ENCODE measurements around the gene KASH5.

The KASH5 gene

GRCh38 chr19:49451430-49452181, 63.6 kb downstream of the KASH5 start, which contains the start of gene PIH1D1:
Gene PIH1D1 (minus strand): TSS chr19:49451814. CDS start chr19:49451574, 240 bp downstream.
- Histone ChIP-seq H3F3A (ENCODE audit: low read depth) (no peaks in the 10 kb centered on the region), H3K36me3 (ENCODE audit: insufficient read depth, low read length) (no peaks in the 10 kb centered on the region; the same call in 1 of the 2 replicates), H4K20me1 (ENCODE audit: insufficient read depth, low read length, poor library complexity, severe bottlenecking) (peaks cover 22% of the 10 kb centered on the region), H3K9me3 (ENCODE audit: insufficient read depth, low read depth, low read length) (no peaks in the 10 kb centered on the region), H3K27me3 (ENCODE audit: insufficient read depth, low read length, poor library complexity, severe bottlenecking) (no peaks in the 10 kb centered on the region), H3K4me2 (ENCODE audit: low read depth, low read length, poor library complexity, severe bottlenecking) (peak within 1 kb of the TSS; percentile 89), H3K9ac (ENCODE audit: low read depth, low read length, poor library complexity, severe bottlenecking) (peak within 1 kb of the TSS; percentile 99), H3K4me1 (ENCODE audit: insufficient read depth, low read length, poor library complexity, severe bottlenecking) (peaks cover 20% of the 10 kb centered on the region), H3K79me2 (ENCODE audit: insufficient read depth, low read length) (peaks cover 57% of the 10 kb centered on the region), H3K4me3 (ENCODE audit: low read length, poor library complexity, severe bottlenecking) (peak within 1 kb of the TSS; percentile 97), H3K9me2 (replicated peaks; ENCODE audit: low read depth, low read length) (no peaks in the 10 kb centered on the region), H2AFZ (ENCODE audit: low read length) (peak within 1 kb of the TSS; percentile 82; the same call in 1 of the 2 replicates)
- TF ChIP-seq EZH2phosphoT487 (IDR thresholded peaks at IDR 0.05; ENCODE audit: borderline replicate concordance): no peak
- no peak for TF ChIP-seq CTCF (conservative IDR thresholded peaks at IDR 0.05; ENCODE audit: low read length)

DNA sequence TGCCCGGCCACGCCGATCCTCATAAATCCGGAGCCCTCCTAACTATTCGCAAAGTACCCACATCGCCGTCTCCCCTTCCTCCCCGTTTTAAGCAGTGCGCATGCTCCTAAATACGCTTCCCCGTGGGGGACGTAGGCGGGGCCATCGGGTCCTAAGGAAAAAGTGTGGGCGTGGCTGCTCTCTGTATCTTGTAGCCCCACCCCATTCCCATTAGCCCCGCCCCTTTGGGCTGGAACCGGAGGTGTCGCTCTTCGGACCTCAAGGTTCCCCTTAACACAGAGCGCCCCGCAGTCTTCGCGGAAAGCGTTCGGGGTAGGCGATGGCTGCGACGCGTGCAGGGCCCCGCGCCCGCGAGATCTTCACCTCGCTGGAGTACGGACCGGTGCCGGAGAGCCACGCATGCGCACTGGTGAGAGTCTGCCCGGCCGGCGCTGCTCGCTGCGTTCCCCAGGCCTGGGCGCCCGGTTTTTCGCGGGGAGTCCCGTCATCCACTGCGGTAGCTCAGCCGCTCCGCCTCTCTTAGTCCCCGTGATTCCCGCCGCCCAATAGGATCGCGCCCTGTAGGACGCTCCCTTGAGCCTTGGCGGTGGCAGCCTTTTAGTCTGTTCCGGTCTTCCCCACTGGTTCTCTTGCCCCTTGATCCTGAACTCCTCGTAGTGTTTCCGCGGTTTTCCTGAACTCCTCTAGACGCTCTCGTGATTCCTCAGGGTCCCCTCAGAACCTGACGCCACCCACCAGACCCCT, 65.1 kb downstream of the KASH5 start, which contains the start of gene ALDH16A1:
Gene ALDH16A1, plus strand, starts transcription at position 213 of the 744 bp plus-strand sequence. Its CDS starts 107 bp downstream, at position 320.
- no peaks in the 10 kb centered on the region for H3K9me3 ChIP-seq (ENCODE audit: insufficient read depth, low read depth, low read length)
- no peaks in the 10 kb centered on the region for H3K9me2 ChIP-seq (replicated peaks; ENCODE audit: low read depth, low read length)
- H3K4me1 ChIP-seq (ENCODE audit: insufficient read depth, low read length, poor library complexity, severe bottlenecking): peaks cover 22% of the 10 kb centered on the region
- peak within 1 kb of the TSS; percentile 82 for H2AFZ ChIP-seq (ENCODE audit: low read length)
- peak within 1 kb of the TSS; percentile 97 for H3K4me3 ChIP-seq (ENCODE audit: low read length, poor library complexity, severe bottlenecking)
- H3K79me2 ChIP-seq (ENCODE audit: insufficient read depth, low read length): peaks cover 50% of the 10 kb centered on the region
- no peaks in the 10 kb centered on the region; the same call in 1 of the 2 replicates for H3K36me3 ChIP-seq (ENCODE audit: insufficient read depth, low read length)
- H3F3A ChIP-seq (ENCODE audit: low read depth): no peaks in the 10 kb centered on the region
- no peak for TF ChIP-seq EZH2phosphoT487 (IDR thresholded peaks at IDR 0.05; ENCODE audit: borderline replicate concordance)
- TF ChIP-seq CTCF (conservative IDR thresholded peaks at IDR 0.05; ENCODE audit: low read length): no peak
- no peaks in the 10 kb centered on the region for H3K27me3 ChIP-seq (ENCODE audit: insufficient read depth, low read length, poor library complexity, severe bottlenecking)
- H3K9ac ChIP-seq (ENCODE audit: low read depth, low read length, poor library complexity, severe bottlenecking): peak within 1 kb of the TSS; percentile 99
- H3K4me2 ChIP-seq (ENCODE audit: low read depth, low read length, poor library complexity, severe bottlenecking): peak within 1 kb of the TSS; percentile 89
- H4K20me1 ChIP-seq (ENCODE audit: insufficient read depth, low read length, poor library complexity, severe bottlenecking): peaks cover 8% of the 10 kb centered on the region

- Histone ChIP-seq H3K27me3 (ENCODE audit: insufficient read depth, low read length, poor library complexity, severe bottlenecking) (no peaks in the 10 kb centered on the region), H3K9me2 (replicated peaks; ENCODE audit: low read depth, low read length) (no peaks in the 10 kb centered on the region), H3K9me3 (ENCODE audit: insufficient read depth, low read depth, low read length) (no peaks in the 10 kb centered on the region), H3K79me2 (ENCODE audit: insufficient read depth, low read length) (peaks cover 50% of the 10 kb centered on the region), H3K9ac (ENCODE audit: low read depth, low read length, poor library complexity, severe bottlenecking) (peak overlapping the region; percentile 99), H3F3A (ENCODE audit: low read depth) (no peaks in the 10 kb centered on the region), H3K36me3 (ENCODE audit: insufficient read depth, low read length) (no peaks in the 10 kb centered on the region; the same call in 1 of the 2 replicates), H3K4me1 (ENCODE audit: insufficient read depth, low read length, poor library complexity, severe bottlenecking) (peaks cover 28% of the 10 kb centered on the region), H3K4me2 (ENCODE audit: low read depth, low read length, poor library complexity, severe bottlenecking) (peak overlapping the region; percentile 81), H2AFZ (ENCODE audit: low read length) (peak overlapping the region; percentile 20; the same call in 1 of the 2 replicates), H3K4me3 (ENCODE audit: low read length, poor library complexity, severe bottlenecking) (peak overlapping the region; percentile 97), H4K20me1 (ENCODE audit: insufficient read depth, low read length, poor library complexity, severe bottlenecking) (peaks cover 3% of the 10 kb centered on the region)
- no peak for TF ChIP-seq EZH2phosphoT487 (IDR thresholded peaks at IDR 0.05; ENCODE audit: borderline replicate concordance)
- TF ChIP-seq CTCF (conservative IDR thresholded peaks at IDR 0.05; ENCODE audit: low read length): no peak
Observed at GRCh38 chr19:49453757-49454240, 65.8 kb downstream of the KASH5 start.

All from Loucy (cell line).